Stimulated activated CD4-positive, alpha-beta T cell treated with anti-CD3 and anti-CD28 coated beads, Interleukin-2, amount 100 ng/mL, for 24 hours (primary cell): ENCODE data around the gene ELP2.
"Not testable (repeated sequence)": the region's sequence is repeated elsewhere in the genome, so short reads cannot be mapped to it uniquely, and the experiment has no call there.

Source experiments
- DNase-seq, 2 donors: peaks; one replicate each; pipeline ENCODE4 v3.0.0-alpha.2; 2020

ELP2 gene

DNA sequence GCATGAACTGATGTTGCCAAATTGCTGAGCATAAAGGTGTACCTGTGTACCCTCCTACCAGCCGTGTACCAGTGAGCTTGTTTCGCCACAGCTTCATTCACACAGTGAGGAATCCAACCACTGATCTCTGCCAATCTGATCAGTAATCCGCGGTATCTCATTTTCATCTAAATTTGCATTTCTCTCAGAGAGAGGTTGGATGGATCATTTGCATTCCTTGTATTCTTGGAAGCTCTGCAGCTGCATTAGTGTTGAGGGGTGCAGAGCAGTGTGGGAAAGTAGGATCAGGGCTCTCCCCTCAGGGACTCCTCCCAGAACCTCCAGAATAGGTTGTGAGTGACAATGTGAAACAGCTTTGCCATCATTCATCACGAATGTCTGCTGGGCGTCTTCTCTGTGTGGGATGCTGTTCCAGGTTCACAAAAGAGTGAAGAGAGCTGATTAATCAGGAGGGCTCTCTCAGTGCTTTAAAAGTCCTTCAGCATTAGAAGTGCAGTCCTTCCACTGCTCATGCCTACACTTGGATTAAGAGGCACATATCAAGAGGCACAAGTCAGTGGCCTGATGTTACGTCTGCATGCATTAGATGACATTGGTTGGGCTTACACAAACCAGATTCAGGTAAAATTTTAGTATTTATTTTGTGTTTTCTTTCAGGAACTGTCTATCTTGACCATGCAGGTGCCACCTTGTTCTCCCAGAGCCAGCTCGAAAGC, 65.1 kb downstream of the ELP2 start:
- DNase-seq: no peak

DNA sequence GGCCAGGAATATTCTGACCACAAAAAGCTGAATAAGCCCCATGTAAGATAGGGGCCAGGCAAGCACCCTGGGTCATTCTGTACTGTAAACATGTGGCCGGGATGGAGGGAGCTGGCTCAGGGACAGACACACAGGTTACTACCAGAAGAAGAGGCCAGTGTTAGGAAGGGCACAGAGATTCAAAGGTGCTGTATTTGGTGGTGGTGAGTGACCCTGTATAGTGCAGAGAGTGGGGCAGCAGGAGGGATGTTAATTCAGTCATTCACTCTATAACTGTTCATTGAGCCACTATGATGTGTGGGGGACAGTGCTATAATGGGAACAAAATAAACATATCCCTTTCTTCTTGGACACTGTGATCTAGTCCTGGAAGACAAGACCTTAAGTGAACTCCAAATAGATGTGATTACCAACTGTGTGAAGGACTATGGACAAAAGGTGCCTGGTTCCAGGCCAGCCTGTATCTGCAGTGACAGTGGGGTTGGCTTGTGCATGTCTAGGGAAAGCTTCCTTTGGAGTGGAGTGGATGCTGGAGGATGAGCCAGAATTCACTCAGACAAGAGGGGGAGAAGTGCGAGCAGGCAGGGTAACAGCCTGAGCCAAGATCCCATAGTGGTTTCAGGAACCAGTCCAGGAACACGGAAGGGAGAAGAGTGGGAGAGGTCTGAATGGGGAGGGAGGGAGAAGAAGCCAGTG, 65.9 kb downstream of the ELP2 start:
- DNase-seq: no peak

DNA sequence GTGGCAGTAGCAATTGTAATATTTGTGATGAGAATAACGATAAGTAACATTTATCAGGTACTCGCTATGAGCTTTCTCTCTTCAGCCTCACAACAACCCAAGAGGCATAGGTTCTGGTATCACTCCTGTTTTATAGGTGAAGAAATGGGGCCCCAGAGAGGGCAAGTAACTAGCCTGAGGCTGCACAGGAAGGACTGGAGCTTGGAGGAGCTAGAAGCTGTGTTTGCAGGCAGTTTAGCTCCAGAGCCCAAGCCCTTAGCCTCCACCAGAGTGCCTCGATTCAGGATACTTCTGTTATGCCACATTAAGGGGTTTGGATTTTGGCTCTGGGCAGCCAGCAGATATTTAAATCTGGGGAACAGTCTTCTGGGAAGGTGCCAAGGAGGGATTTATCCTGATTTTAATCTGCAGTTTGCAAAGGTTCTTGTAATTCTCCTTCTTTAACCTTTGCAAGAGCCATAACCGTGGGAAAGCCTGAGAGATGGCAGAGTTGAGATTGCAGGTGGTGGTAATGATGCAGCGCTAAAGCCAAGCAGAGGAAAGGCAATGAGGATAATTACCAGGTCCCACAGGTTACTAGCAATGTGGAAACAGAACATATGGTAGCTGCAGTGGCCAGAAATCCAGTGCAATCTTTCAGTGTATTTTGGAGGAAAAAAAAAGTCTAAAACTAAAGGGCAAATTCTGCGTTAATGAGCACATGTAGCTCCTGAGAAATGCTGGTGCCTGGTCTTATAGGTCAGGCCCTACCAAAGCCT, 66.7 kb downstream of the ELP2 start:
- no peak for DNase-seq

DNA sequence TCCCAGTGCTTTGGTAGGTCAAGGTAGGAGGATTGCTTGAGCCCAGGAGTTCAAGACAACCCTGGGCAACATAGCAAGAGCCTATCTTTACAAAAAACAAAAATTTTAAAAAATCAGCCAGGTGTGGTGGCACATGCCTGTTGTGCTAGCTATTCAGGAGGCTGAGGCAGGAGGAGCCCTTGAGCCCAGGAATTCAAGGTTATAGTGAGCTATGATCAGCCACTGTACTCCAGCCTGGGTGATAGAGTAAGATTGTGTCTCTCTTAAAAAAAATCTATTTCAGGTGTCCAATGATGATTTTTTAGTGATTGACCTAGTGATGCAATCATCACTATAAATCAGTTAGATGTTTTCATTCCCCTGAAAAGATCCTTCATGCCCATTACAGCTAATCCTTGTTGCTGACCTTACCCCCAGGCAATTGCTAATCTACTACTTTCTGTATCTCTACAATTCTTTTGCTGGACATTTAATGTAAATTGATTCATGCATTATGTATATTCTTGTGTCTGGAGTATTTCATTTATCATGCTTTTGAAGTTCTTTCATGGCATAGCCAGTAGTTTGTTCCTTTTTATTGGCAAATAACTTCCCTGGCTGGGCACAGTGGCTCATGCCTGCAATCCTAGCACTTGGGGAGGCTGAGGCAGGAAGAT, 67.9 kb downstream of the ELP2 start:
- DNase-seq: no peak

DNA sequence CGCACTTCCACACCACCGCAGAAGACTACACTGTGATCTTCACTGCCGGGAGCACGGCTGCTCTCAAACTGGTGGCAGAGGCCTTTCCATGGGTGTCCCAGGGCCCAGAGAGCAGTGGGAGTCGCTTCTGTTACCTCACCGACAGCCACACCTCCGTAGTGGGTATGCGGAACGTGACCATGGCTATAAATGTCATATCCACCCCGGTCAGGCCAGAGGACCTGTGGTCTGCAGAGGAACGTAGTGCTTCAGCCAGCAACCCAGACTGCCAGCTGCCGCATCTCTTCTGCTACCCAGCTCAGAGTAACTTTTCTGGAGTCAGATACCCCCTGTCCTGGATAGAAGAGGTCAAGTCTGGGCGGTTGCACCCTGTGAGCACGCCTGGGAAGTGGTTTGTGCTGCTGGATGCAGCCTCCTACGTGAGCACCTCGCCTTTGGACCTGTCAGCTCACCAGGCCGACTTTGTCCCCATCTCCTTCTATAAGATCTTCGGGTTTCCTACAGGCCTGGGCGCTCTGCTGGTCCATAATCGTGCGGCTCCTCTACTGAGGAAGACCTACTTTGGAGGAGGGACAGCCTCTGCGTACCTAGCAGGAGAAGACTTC, 70.1 kb downstream of the ELP2 start:
- DNase-seq: no peak

DNA sequence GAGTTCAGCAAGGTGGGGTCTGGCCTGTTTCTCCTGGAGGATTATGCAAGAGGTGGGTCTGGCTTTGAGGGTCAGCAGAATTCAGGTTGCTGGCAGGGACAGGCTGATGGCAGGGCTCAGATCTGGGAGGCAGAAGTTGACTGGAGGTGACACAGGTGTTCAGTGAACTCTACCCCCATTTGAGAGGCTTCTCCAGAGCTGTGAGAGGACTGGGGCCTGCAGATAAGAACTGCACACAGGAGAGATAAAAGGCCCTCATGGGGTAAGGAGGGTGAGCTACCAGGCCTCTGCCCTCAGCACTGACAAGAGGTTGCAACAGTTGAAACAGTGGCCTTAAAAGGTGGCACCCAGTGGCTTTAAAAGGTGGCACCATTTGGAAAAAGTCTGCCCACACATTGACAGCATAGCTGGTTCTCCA, 70.7 kb downstream of the ELP2 start:
- DNase-seq: no peak

DNA sequence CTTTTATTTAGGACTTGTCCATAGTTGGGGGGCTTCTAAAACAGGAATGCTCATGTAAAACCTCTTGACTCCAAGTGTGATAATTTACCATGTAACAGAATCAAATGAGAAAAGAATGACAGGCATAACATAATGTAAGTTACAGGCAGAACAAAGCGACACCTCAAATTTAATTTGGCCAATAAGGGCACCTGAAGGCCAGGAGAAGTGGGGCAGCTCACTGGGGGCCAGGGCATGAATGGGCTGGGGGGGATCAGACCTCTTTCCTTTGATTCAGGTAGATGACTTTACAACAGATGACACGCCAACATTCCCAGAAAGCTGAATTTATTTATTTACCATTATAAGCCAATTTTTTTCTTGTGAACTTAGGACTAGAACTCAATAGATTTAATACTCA, 72.1 kb downstream of the ELP2 start:
- DNase-seq: no peak

DNA sequence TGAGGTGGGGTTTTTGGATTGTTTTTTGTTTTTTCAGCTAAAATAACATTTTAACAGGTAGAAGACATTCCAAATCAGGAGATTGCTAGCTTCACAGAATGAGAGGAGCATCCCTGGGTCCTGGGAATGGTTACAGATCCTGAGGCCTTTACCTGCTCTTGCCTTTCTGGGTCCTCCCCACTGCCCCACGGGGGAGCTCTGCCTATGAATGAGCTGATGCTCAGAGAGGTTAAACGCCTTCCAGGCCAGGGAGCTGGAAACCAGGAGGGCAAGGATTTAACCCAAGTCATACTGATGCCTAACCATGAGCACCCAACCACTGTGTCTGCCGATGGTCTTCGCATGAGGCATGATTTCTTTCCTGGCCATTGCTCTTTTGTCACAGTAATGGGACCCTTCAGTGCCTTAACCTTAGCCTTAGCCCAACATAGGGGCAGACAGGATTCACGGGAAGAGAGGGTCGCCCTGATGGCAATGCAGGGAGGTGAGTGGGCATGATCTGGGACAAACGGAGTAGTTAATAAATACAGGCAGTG, 73.7 kb downstream of the ELP2 start:
- no peak for DNase-seq

DNA sequence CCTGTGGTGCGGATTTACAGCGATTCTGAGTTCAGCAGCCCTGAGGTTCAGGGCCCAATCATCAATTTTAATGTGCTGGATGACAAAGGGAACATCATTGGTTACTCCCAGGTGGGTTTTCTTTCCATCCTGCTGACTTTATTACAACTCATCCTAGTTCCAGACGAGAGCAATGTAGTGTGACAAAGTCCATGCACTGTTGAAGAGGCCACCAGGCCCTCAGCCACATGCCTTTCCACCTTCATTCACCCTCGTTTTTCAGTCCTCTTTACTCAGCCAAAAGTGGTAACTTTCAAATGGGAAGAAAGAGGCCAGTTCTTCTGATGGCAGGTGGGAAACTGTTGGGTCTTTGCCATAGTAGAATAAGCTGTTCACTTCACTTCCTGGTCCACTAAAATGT, 75.5 kb downstream of the ELP2 start:
- no peak for DNase-seq

DNA sequence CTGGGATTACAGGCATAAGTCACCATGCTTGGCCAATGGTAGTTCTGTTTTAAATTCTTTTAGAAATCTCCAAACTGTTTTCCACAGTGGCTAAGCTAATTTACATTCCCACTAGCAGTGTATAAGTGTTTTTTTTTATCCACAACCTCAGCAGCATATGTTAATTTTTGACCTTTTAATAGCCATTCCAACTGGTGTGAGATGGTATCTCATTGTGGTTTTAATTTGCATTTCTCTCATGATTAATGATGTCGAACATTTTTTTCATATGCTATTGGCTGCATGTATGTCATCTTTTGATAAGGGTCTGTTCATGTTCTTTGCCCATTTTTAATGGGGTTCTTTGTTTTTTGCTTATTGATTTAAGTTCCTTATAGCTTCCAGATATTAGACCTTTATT, 77.6 kb downstream of the ELP2 start:
- no peak for DNase-seq

DNA sequence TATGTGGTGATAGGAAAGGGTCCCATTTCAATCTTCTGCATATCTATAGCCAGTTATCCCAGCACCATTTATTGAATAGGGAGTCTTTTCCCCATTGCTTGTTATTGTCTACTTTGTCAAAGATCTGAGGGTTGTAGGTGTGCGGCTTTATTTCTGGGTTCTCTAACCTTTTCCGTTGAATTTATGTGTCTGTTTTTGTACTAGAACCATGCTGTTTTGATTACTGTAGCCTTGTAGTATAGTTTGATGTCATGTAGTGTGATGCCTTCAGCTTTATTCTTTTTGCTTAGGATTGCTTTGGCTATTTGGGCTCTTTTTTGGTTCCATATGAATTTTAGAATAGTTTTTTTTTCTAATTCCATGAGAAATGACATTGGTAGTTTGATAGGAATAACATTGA, 78.3 kb downstream of the ELP2 start:
- not testable (repeated sequence) for DNase-seq

DNA sequence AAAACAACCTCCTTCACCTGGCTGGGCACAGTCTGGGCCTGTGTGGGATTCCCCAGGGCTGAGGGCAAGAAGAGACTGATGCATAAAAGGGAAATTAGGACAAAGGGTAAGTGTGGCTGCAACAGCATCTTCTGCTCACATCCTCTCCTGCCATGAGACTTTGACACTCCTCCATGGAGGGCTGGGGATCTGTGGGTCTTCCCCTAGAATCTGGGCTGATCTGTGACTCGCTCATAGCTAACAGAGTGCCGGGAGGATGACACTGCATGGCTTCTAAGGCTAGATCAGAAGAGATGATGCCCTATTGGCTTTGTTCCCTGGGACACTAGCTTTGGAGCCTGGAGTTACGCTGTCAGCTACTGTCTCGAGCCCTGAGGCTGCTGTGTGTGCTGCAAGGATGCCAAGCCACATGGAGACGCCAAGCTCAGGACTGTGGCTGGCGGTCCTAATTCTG, 81.9 kb downstream of the ELP2 start:
- no peak for DNase-seq

DNA sequence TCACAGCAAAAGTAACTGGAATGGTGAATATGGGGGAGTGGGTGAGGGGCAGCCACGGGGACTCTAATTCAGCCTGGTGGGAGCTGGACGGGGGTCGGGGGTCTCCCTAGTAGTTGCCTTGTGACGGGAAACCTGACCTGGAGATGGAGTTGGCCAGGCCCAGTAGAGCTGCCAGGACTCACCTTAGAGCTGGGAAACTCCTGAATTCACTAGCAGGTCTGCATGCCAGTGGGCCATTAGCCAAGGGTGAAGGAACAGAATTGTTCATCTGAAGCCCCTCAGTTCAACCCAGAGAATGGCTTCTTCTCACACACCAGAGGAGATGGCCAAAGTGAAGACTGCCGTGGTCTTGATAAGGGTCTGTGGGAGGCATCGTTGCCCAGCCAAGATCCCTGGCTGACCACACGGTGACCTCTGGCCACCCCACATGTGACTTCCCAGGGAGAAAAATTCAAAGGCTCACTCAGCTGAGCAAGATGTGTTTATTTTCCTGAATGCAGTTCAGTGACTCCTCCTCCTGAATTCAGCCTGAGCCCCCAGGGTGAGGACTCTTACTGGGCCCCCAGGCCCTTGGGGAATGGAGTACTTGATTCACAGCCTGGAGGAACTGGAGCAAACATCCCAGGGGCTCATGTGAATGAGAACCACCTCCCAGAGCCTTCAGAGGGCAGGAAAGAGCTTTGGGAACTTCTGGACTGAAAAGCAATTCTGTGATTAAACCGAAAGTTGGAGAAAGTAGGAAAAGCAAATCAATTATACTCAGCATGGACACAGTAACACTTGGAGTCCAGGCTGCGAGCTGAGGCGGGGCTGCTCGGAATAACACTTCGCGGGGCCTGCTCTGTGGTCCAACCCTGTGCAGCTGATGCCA, 82.8 kb downstream of the ELP2 start:
- DNase-seq: no peak

DNA sequence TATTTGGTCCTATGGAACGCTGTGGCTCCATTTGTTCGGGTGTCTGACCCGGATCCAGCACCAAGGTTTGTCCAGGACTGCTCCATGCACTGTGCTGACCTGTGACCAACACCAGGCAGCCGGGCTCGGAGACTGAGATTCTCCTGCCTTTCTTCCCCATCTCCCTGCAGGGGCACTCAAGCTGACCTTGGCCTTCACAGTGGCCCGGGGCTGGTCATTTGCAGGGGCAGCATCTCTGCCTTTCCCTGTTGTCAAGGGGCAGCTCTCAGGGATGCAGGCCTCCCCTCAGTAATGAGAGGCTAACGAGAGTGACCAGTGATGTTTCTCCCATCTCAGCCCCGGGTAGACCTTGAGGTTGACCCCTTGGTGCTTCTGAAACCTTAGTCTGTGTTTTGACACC, 85.1 kb downstream of the ELP2 start:
- no peak for DNase-seq

DNA sequence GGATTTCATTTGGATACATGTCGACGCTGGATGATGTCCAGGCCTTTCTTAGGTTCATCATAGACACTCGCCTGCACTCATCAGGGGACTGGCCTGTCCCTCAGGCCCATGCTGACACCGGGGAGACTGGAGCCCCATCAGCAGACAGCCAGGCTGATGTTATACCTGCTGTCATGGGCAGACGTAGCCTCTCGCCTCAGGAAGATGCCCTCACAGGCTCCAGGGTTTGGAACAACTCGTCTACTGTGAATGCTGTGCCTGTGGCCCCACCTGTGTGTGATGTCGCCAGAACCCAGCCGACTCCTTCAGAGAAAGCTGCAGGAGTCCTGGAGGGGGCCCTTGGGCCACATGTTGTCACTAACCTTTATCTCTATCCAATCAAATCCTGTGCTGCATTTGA, 85.9 kb downstream of the ELP2 start:
- no peak for DNase-seq

DNA sequence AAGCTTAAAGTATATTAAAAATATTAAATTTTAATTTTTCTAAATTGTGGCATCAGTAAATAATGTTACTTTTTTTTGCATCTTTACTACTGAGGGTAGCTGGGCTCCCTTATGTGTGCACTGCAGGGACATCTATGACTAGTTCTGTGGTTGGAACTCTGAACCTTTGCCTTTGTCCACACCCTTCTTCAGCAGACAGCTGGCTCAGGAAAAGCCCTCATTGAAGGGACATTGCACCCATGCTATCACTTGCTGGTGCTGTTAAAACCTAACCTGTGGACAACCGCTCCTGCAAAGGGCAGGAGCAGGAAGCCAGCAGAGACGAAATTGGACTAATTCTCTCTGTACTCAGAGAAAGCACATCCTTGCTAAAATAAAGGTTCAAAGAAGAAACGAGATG, 87.6 kb downstream of the ELP2 start:
- DNase-seq: no peak

DNA sequence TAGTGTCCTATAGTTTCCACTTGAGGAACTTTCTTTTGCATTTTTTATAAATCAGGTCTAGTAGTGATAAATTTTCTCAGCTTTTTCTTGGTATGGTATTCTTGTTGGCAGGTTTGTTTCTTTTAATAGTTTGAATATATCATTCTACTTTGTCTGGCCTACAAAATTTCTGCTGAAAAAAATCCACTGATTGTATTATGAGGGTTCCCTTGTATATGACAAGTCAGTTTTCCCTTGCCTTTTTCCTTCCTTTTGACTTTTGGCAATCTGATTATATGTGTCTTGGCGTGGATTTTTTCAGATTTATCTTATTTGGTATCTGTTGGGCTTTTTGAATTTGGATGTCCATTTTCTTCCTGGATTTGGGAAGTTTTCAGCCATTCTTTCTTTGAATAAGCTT, 99.5 kb downstream of the ELP2 start:
- no peak for DNase-seq
